PFSK-1 (cell line): ENCODE measurements around the gene YPEL1.

Experiments
- FOXP2 ChIP-seq: optimal IDR thresholded peaks from 2 replicates; pipeline ENCODE3; 2011; ENCODE audit warnings: borderline replicate concordance, control low read depth, inconsistent platforms; ENCODE audit not compliant: insufficient read depth; ENCODE audit errors: extremely low read length, extremely low read depth
- POLR2AphosphoS5 ChIP-seq: IDR thresholded peaks from 2 replicates; pipeline ENCODE4 v1.6.1; 2012; ENCODE audit warnings: low read depth, mild to moderate bottlenecking, control low read depth, low read length, moderate library complexity
- SIN3A ChIP-seq: IDR thresholded peaks from 2 replicates; pipeline ENCODE4 v1.6.1; 2012; ENCODE audit warnings: mild to moderate bottlenecking, low read length, moderate library complexity, borderline replicate concordance; ENCODE audit not compliant: insufficient read depth
- TAF1 ChIP-seq: IDR thresholded peaks from 2 replicates; pipeline ENCODE4 v1.6.1; 2012; ENCODE audit warnings: low read length, control low read depth, borderline replicate concordance; ENCODE audit not compliant: insufficient read depth
- TF ChIP-seq, protein P1 (sequence below), 2 experiments: IDR thresholded peaks; 2 replicates each; pipeline versions ENCODE4 v1.6.1 to v1.8.0; 2011 to 2012; ENCODE audit warnings: low read depth in 2 of 2, low read length in 2 of 2, control low read depth in 1 of 2, inconsistent platforms in 1 of 2, mild to moderate bottlenecking in 1 of 2, moderate library complexity in 1 of 2; ENCODE audit not compliant: insufficient read depth in 1 of 2

YPEL1 gene

DNA sequence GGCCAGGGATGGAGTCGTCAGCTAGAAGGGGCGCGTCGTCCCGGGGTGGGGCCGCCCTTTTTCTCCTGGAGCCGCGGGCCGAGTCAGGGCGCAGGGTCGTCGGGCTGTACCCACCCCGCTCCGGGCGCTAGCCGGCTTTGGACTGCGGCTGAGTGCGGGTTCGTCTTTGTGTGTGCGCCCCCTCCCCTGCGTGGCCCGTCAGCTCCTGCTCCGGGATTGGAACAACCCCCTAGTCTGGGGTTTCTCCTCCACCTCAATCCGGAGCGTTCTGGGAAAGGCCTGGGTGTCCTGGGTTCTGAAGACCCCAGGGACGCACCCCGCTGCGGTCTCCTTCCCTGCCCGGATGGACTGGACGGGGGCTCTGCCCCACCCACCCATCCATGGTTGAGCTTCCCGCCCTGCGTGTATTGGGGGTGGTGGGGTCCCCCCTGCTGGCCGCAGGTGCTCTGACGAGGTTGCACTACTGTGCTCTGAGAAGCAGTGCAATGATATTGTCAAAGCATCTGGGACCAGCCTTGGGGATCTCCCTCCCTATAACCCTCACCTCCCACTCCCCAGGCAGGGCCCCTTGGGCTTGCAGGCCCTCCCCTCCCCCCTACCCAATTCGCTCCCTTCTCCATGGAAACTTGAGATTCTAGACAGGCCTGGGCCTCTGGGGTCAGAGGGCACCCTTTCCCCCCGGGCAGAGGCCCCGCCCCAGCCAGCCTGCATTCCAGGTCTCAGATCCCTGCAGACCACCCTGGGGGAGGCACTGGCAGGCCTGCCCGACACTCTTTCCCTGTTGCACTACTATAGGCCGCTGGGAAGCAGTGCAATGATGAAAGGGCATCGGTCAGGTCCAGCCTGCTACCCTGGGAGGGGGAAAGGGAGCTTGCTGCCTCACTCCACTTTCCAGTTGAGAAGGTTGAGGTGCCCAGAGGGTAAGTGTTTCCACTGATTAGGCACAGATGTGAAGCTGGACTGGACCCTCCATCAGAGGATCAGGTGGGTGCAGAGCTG is 82.7 kb downstream of the YPEL1 start:
- no peak for TF ChIP-seq TAF1
- no peak; the same call in 1 of the 2 replicates for TF ChIP-seq POLR2AphosphoS5
- TF ChIP-seq SIN3A = no peak
- no peak for TF ChIP-seq FOXP2
- TF ChIP-seq, protein P1, sequence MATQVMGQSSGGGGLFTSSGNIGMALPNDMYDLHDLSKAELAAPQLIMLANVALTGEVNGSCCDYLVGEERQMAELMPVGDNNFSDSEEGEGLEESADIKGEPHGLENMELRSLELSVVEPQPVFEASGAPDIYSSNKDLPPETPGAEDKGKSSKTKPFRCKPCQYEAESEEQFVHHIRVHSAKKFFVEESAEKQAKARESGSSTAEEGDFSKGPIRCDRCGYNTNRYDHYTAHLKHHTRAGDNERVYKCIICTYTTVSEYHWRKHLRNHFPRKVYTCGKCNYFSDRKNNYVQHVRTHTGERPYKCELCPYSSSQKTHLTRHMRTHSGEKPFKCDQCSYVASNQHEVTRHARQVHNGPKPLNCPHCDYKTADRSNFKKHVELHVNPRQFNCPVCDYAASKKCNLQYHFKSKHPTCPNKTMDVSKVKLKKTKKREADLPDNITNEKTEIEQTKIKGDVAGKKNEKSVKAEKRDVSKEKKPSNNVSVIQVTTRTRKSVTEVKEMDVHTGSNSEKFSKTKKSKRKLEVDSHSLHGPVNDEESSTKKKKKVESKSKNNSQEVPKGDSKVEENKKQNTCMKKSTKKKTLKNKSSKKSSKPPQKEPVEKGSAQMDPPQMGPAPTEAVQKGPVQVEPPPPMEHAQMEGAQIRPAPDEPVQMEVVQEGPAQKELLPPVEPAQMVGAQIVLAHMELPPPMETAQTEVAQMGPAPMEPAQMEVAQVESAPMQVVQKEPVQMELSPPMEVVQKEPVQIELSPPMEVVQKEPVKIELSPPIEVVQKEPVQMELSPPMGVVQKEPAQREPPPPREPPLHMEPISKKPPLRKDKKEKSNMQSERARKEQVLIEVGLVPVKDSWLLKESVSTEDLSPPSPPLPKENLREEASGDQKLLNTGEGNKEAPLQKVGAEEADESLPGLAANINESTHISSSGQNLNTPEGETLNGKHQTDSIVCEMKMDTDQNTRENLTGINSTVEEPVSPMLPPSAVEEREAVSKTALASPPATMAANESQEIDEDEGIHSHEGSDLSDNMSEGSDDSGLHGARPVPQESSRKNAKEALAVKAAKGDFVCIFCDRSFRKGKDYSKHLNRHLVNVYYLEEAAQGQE (IDR thresholded peaks at IDR 0.05; ENCODE audit: insufficient read depth in 1 of 2, low read depth in 2 of 2, low read length in 2 of 2) = no peak

DNA sequence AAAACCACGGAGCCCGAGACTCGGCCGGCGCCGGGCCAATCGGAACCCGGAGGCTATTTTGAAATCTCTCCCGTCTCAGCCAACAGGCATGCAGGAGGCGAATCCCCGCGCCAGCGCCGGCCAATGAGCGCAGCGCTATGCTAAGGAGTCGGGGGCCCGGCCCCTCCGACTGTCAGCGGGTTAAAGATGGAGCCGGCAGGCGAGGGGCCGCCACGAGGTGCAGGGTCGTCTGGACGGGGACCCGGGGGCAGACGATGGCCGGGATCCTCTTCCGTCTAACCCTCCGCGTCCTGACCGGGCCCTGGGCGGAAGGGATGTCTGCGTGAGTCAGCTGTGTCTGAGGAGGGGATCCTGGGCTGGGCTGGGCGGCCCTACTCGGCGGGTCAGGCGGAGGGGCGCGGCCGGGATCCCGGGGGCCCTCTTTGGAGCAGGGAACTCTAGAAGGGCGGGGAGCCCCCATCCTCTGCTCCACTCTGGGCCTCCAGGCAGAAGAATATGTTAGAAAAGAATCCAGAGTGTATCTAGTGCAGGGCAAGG is 83.5 kb downstream of the YPEL1 start:
- TF ChIP-seq, protein P1 (IDR thresholded peaks at IDR 0.05; ENCODE audit: insufficient read depth in 1 of 2, low read depth in 2 of 2, low read length in 2 of 2) = no peak
- peak; percentile 67; the same call in 1 of the 2 replicates for TF ChIP-seq POLR2AphosphoS5
- peak; percentile 55; the same call in 1 of the 2 replicates for TF ChIP-seq SIN3A
- TF ChIP-seq TAF1 = peak; percentile 78; the same call in 1 of the 2 replicates

DNA sequence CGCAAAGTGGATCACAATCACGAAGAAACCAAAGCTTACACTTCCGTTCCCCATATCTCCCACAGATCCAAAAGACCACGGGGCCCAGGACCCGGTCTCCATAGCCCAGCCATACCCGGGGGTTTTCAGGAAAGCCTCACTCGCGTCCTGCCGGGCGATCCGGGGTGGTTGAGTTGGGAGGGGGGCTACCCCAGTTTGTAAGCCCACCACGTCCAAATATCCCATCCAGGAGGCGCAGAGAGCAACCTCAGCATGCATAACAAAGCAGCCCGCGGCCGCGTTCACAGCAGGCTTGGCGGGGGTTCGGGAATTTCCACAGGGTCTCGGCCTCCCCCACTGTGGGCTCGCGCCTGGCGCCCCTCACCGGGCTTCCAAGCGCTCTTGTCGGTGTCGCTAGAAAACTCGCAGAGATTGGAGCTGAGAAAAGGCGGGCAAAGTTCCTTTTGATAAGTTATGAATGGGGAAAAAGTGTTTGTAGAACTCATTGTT is 84.0 kb downstream of the YPEL1 start:
- no peak for TF ChIP-seq FOXP2
- peak; percentile 73 for TF ChIP-seq POLR2AphosphoS5

DNA sequence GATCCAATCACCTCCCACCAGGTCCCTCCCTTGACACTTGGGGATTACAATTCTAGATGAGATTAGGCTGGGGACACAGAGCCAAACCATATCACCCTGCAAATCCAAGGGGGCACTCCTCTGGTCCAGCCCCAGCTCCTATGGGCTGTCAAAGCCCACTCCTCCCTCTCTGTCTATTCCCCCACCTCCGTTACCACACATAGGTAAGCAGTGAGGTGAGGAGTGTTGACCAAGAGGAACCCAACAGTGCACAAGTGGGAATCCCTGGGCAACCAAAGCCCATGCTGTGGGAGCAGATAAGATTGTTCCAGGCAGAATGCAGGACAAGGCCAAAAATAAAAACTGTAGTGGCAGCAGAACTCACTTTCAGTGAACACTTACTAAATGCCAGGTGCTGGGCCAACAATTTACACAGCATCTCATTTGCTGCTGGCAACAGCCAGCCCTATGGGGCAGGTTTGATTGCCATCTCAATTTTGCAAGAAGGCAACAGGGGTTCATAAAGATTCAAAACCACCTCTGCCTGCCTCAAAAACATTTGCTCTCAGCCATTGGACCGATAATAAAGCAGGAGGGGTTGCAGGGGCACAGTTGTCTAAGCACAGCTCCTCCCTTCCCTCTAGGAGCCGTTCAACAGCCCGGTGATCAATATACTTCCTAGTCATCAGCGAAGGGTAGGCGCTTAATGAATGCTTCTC is 84.6 kb downstream of the YPEL1 start:
- TF ChIP-seq POLR2AphosphoS5 (no peak), FOXP2 (no peak), SIN3A (peak; percentile 16; the same call in 1 of the 2 replicates), TAF1 (no peak)

DNA sequence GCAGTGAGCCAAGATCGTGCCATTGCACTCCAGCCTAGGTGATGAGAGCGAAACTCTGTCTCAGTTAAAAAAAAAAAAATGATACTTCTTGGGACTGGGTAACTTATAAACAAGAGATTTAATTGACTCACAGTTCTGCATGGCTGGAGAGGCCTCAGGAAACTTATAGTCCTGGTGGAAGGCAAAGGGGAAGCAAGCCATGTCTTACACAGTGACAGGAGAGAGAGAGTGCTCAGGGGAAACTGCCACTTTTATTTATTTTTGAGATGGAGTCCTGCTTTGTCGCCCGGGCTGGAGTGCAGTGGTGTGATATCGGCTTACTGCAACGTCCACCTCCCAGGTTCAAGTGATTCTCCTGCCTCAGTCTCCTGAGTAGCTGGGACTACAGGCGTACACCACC is 85.3 kb downstream of the YPEL1 start:
- TF ChIP-seq, protein P1 (IDR thresholded peaks at IDR 0.05; ENCODE audit: insufficient read depth in 1 of 2, low read depth in 2 of 2, low read length in 2 of 2) = no peak
- TF ChIP-seq POLR2AphosphoS5 = no peak
- TF ChIP-seq FOXP2 = no peak
- TF ChIP-seq SIN3A = no peak
- no peak for TF ChIP-seq TAF1
